ENCODE results near the gene FUT7. TPM values are rescaled to one million over a fixed set of nuclear protein-coding genes. Genes with fewer than 3 reads are reported as not detected.

FUT7 gene, protein sequence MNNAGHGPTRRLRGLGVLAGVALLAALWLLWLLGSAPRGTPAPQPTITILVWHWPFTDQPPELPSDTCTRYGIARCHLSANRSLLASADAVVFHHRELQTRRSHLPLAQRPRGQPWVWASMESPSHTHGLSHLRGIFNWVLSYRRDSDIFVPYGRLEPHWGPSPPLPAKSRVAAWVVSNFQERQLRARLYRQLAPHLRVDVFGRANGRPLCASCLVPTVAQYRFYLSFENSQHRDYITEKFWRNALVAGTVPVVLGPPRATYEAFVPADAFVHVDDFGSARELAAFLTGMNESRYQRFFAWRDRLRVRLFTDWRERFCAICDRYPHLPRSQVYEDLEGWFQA
- total RNA-seq: not detected in 2 replicates

DNA sequence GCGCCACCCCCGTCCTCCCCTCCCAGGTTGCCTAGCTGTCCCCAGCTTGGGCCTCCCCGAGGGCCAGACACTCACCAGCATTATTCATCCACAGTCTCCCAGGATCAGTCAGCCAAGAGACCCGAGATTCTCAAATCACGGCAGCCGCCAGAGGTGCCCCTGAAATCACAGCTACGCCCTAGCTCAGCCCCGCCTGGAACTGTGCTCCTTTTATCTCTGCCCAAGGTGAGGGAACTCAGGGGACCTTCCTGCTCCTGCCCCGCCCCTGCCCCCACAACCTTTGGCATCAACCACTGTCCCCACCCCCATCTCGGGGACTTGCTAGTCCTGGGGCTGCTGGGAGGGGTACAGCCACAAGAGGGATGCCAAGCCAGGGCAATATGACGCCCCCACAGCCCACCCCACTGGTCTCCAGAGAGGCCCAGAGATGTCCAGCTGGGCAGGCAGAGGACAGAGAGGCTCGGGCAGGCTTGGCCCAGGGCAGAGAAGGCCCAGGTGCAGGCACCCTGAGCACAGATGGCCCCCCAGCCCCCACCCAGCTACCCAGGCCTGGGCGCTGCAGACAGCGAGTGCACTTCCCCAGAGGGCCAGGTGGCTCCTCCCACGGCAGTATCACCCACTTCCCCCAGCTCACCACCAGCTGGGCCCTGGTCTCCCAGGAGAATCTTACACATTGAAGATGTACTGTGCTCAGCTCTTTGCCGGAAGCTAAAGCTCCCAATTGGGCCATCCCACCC lies at the start of gene FUT7:
Gene FUT7, minus strand, starts transcription at position 185 of the 737 bp plus-strand sequence. Its CDS starts 97 bp downstream, at position 88.

DNA sequence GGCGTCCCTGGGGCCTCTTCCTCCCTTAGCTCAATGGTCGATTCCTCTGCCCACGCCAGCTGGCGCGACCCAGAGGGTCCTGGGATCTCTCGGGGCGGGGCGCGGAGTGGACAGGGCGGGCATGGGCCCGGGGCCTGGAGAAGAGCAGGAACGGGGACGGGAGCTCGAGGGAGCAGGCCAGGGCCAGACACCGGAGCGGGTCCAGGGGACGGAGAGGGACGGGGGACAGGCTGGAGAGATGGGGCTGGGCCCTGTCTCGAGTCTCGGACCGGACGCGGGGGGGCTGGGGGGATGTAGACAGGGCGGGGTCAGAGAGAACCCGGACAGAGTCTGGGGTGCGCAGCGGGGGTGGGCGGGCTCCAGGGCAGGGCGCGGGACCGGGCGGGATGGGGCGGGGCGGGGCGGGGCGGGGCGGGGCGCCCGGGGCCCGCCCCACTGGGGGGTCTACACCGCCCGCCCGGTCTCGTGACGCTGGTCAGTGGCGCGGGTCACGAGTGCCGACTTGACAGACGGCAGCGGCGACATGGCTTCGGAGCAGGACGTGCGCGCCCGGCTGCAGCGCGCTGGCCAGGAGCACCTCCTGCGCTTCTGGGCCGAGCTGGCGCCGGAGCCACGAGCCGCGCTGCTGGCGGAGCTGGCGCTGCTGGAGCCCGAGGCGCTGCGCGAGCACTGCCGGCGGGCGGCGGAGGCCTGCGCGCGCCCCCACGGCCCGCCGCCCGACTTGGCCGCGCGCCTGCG lies 45.3 kb upstream of the FUT7 start, which contains the start of gene UAP1L1:
Gene UAP1L1, plus strand, starts transcription at position 508 of the 738 bp plus-strand sequence. Its CDS starts 16 bp downstream, at position 524.

GRCh38 chr9:137070201-137070905 lies 38.5 kb upstream of the FUT7 start, which contains the start of gene SAPCD2:
Gene SAPCD2 (minus strand): TSS chr9:137070557. CDS start chr9:137070460, 97 bp downstream.

DNA sequence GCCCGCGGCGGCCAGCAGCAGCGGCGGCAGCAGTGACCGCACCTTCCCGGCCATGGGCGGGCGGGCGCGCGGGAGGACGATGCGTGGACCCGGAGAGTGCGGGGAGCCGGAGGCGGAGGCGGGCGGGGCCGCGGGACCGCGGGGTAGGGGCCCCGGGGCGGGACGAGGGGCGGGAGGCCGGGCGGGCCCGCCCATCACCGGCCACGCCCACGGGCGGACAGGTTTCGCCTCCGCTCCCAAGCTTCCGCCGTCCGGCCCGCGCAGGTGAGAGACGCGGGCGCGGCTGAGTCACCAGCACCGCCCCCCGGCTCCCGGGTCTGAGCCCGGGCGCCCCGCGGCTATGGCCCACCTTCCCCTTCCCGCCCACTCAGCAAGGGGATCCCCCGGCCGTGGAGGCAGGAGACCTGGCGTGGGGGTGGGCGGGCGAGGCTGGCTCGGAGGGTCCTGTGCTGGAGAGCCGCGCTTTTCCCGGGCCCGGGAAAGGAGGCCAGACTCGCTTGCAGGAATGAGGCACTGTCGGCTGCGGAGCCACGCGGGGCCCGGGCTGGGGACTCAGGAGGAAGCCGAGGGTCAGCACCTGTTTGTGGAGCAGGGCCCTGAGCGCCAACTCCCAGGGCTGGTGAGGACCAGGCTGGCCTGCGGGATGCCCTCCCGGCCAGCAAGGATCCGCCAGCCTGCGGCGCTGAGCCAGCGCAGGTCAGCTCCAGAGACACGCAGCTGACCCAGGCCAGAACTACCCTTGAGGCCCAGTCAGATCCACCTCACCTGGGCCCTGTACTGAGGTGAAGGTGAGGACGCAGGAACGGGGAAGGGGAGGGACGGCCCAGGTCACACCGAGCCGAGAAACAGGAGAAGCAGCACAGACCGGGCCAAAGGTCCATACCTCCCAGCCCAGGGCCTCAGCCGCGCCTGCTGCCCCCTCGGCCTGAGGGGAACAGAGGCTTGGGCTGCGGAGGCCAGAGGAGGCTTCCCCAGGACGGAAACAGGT lies 22.4 kb upstream of the FUT7 start, which contains the start of gene ENTPD2:
Gene ENTPD2, minus strand, starts transcription at position 118 of the 988 bp plus-strand sequence. Its CDS starts 64 bp downstream, at position 54.

DNA sequence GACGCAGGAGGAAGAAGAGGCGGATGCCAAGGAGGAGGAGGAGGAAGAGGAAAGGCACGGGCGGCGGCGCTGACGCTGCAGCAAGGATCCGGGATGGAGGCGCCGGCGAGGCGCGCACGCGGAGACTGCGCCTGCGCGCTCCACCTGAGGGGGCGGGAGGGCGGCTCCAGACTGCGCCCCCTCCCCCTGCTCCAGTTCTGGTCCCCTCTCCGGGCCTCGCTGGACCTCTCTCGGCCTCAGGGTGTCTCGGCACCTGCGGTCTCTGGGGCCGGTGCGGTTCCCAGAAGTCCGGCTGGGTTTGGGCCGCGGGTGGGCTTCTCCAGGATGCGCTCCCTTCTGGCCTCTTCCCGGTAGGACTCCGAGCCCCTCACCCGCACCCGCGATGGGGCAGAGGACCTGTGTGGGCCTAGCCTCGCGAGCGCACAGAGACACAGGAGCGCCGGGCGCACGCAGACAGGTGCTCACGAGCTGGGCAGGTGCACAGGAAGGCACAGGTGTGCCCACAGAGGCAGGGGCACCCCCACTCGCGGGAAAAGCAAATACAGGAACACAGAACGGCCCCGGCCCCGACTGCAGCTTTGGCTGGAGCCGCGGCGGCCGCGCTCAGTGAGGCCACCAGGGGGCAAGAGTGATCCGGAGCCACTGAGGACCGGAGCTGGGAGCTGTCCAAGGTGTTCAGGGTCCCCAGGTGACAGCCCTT lies 14.3 kb upstream of the FUT7 start, which contains the start of gene NPDC1:
Gene NPDC1, minus strand, starts transcription at position 90 of the 700 bp plus-strand sequence. CDS start 188 bp downstream, outside the sequence.

DNA sequence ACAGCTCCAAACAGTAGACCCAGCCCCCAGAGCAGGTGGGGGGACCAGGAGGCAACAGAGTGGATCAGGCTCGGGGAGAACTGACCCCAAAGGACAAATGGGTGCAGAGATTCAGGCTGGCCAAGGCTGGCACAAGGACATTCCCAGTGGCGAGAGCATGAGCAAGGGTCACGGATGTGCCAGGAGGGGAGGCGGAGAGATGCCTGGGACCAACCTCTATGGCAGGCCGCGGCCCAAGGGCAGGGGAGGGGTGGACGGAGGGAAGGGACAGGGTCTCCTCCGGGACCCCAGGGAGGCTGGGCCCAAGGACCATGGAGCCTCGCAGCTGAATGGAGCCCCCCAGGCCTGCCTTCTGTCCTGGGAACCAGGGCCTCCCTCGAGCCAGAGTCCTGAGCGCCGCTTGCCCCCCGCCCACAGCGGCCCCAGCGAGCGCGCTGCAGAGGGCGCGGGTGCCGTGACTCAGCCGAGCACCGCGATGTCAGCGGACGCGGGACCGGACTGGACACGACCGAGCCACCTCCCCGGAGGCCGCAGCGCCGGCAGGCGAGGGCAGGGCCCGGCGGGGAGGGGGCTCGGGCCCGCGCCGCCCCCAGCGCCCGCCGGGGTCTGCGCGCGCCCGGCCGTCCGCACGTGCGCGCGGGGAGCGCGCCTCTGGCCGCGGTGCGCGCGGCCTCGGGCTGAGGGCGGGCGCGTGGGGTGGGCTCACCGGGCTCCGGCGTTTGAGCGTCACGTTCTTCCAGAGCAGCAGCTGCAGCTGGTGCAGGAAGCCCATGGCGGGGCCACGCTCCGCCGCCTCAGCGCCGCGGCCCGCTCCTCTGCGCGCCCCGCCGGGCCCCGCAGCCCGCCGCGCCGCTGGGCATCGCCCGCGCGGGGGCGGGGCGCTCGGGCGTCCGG lies 4.3 kb downstream of the FUT7 start, which contains the start of gene ABCA2:
Gene ABCA2, minus strand, starts transcription at position 869 of the 894 bp plus-strand sequence. Its CDS starts 97 bp downstream, at position 772.

DNA sequence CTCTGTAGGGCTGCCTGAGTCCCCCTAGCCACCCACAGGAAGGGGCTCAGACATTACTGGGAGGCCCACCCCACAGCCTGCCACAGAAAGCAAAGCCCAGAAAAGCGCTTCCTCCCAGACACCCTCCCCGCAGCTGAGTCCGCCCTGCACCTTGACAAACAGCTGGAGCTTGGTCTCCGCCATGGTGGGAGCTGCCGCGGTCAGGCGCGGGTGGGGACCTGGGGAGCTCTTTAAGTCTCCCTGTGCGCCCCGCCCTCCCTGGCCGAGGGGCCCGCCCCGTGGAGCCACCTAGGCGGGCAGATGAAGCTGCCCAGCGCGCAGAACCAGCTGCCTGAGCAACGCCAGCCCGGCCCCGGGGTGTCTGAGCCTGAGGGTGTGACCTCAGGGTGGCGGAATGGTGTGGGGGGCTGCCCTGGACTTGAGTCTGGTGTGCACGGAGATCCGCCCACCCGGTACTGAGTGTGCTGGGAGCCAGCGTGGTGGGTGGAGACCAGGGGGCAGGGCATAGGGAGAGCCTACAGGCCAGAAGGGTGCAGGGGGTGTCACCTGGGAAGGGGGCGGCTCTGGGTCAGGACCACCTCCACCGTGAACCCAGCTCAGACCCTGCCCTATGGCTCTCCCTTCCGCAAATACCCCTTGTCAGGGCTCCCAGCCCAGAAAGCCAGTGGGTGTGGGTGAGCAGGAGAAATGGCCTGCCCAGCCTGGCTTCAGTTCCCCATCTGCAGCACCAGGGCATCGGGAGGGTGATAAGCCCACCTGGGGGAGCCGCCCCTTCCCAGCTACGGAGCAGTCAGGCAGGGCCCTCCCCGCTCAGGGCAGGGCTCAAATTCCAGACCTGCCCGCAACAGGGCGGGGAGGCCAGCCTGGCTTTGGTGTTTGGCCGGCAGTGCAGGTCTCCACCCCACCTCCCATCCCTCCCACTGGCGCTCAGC lies 35.3 kb downstream of the FUT7 start, which contains the start of gene CLIC3:
Gene CLIC3, minus strand, starts transcription at position 208 of the 932 bp plus-strand sequence. Its CDS starts 25 bp downstream, at position 183.

DNA sequence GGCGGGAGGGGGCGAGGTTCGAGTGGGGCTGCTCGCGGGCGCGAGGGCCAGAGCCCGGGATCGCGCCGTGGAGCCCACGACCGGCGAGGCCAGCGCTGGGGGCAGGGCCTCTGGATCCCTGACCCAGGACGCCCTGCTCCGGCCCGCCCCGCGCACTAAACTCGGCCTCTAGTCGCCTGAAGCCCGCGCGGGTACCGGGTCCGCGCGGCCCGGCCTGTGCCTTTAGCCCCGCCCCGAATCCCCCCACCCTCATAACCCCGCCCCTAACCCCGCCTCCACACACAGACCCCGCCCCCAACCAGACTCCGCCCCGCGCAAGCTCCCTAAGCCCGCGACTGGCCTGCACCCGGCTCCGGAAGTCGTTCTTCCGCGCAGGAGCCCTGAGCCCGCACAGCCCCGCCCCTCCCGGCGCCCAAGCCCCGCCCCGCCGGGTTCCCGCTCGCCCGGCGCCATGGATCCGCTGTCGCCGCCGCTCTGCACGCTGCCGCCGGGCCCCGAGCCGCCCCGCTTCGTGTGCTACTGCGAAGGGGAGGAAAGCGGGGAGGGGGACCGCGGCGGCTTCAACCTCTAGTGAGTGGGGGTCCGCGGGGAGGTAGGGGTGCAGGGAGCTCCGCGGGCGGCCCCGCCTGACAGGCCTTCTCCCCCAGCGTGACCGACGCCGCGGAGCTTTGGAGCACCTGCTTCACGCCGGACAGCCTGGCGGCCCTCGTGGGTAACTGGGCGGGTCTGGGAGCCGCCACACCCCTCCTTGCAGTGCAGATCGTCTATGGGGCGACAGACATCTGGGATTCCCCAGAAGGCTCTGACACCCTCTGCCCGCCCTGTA lies 39.7 kb downstream of the FUT7 start, which contains the start of gene PAXX:
Gene PAXX, plus strand, starts transcription at position 430 of the 826 bp plus-strand sequence. Its CDS starts 22 bp downstream, at position 452.

GRCh38 chr9:136982232-136983051 lies 49.4 kb downstream of the FUT7 start, which contains the start of gene LCNL1:
Gene LCNL1 (plus strand): TSS chr9:136982993. CDS start chr9:136983587, 594 bp downstream.

Other genes with a start within 250 kb of the FUT7 start
- 28.6 and 32.7 TPM in 2 replicates for gene TMEM141, start 240.7 kb downstream of the FUT7 start, total RNA-seq
- gene CCDC183, start 235.8 kb downstream of the FUT7 start, total RNA-seq: 0.16 and 0.73 TPM in 2 replicates
- gene RABL6, start 224.1 kb downstream of the FUT7 start, total RNA-seq: 83.5 and 85.7 TPM in 2 replicates
- 0.85 and 0.97 TPM in 2 replicates for gene AJM1, start 189.6 kb downstream of the FUT7 start, total RNA-seq
- 49.8 and 55.1 TPM in 2 replicates for gene PHPT1, start 182.7 kb downstream of the FUT7 start, total RNA-seq
- gene MAMDC4, start 179.7 kb downstream of the FUT7 start, total RNA-seq: 1.1 and 1.9 TPM in 2 replicates
- gene EDF1, start 165.8 kb downstream of the FUT7 start, total RNA-seq: 119 and 175 TPM in 2 replicates
- gene TRAF2, start 145.6 kb downstream of the FUT7 start, total RNA-seq: 6.6 and 6.8 TPM in 2 replicates
- gene FBXW5, start 87.3 kb downstream of the FUT7 start, total RNA-seq: 133 and 152 TPM in 2 replicates
- 1.1 TPM in 1 of 2 replicates, not detected in the other for gene C8G, start 86.8 kb downstream of the FUT7 start, total RNA-seq
- gene LCN12, start 79.8 kb downstream of the FUT7 start, total RNA-seq: 0.24 TPM in 1 of 2 replicates, not detected in the other
- 16.9 and 20.2 TPM in 2 replicates for gene PTGDS, start 54.6 kb downstream of the FUT7 start, total RNA-seq
- 2.4 and 3.5 TPM in 2 replicates for gene LCNL1, start 49.1 kb downstream of the FUT7 start, total RNA-seq
- 7.3 and 8.5 TPM in 2 replicates for gene PAXX, start 39.7 kb downstream of the FUT7 start, total RNA-seq
- gene CLIC3, start 35.5 kb downstream of the FUT7 start, total RNA-seq: 0.32 and 2.4 TPM in 2 replicates
- gene ABCA2, start 3.9 kb downstream of the FUT7 start, total RNA-seq: 11.9 and 15.1 TPM in 2 replicates
- 4.7 and 6.9 TPM in 2 replicates for gene NPDC1, start 14.1 kb upstream of the FUT7 start, total RNA-seq
- not detected in 2 replicates for gene ENTPD2, start 22.0 kb upstream of the FUT7 start, total RNA-seq
- 1.6 and 1.8 TPM in 2 replicates for gene SAPCD2, start 38.5 kb upstream of the FUT7 start, total RNA-seq
- 32.5 and 40.4 TPM in 2 replicates for gene UAP1L1, start 45.4 kb upstream of the FUT7 start, total RNA-seq
- gene MAN1B1, start 54.9 kb upstream of the FUT7 start, total RNA-seq: 81.1 and 82.9 TPM in 2 replicates
- gene DPP7, start 82.6 kb upstream of the FUT7 start, total RNA-seq: 68.4 and 81.5 TPM in 2 replicates
- gene GRIN1, start 107.1 kb upstream of the FUT7 start, total RNA-seq: 0.12 TPM in 1 of 2 replicates, not detected in the other
- gene LRRC26, start 138.0 kb upstream of the FUT7 start, total RNA-seq: not detected in 2 replicates
- gene TMEM210, start 140.0 kb upstream of the FUT7 start, total RNA-seq: not detected in 2 replicates
- gene ANAPC2, start 156.5 kb upstream of the FUT7 start, total RNA-seq: 23.5 and 23.8 TPM in 2 replicates
- gene SSNA1, start 156.6 kb upstream of the FUT7 start, total RNA-seq: 46.1 and 55.9 TPM in 2 replicates
- gene TPRN, start 168.7 kb upstream of the FUT7 start, total RNA-seq: 8.9 and 9.4 TPM in 2 replicates
- gene TMEM203, start 173.6 kb upstream of the FUT7 start, total RNA-seq: 32.1 and 32.4 TPM in 2 replicates
- gene NDOR1, start 173.6 kb upstream of the FUT7 start, total RNA-seq: 5.1 and 6.8 TPM in 2 replicates
- 0.16 and 0.85 TPM in 2 replicates for gene RNF208, start 190.2 kb upstream of the FUT7 start, total RNA-seq
- gene CYSRT1, start 193.1 kb upstream of the FUT7 start, total RNA-seq: 0.32 and 0.73 TPM in 2 replicates
- gene RNF224, start 195.4 kb upstream of the FUT7 start, total RNA-seq: 0.16 TPM in 1 of 2 replicates, not detected in the other
- gene SLC34A3, start 198.8 kb upstream of the FUT7 start, total RNA-seq: under 0.01 TPM in 1 of 2 replicates, not detected in the other
- gene TUBB4B, start 209.2 kb upstream of the FUT7 start, total RNA-seq: 123 and 132 TPM in 2 replicates
- not detected in 2 replicates for gene STPG3, start 219.2 kb upstream of the FUT7 start, total RNA-seq
- gene NELFB, start 223.2 kb upstream of the FUT7 start, total RNA-seq: 56.8 and 59.1 TPM in 2 replicates
- gene TOR4A, start 245.6 kb upstream of the FUT7 start, total RNA-seq: 4.9 and 6.8 TPM in 2 replicates

Data from hair follicle dermal papilla cell (primary cell).